ENCODE measurements around the gene TMEM231. TPM values are rescaled to one million over a fixed set of nuclear protein-coding genes. Genes with fewer than 3 reads are reported as not detected.
A peak's percentile ranks its signal among the peaks of the same experiment; 100 is the strongest.

Gene TMEM231
- total and polyA plus RNA-seq, 7 experiments from 2014 or later = 1.3 to 3.9 (median 2.7) TPM

- DNase-seq (no peak), ATAC-seq (no peak)
- peaks cover 13 to 56% (median 17%) of the 10 kb centered on the region in 3 experiments for H3K36me3 ChIP-seq (ENCODE audit: control insufficient read depth in 2 of 3, insufficient read depth in 3 of 3, low read length in 3 of 3)
- Mint-ChIP-seq H3K36me3 (peaks cover 0 to 34% (median 10%) of the 10 kb centered on the region in 5 donors), H3K27me3 (no peaks in the 10 kb centered on the region), H3K27ac (peak overlapping the region in 4 of 9 donors; percentile 32 to 62 (median 48)), H3K4me1 (peaks cover 0 to 14% (median 9%) of the 10 kb centered on the region in 7 donors), H3K4me3 (no peak overlapping the region), H3K9me3 (no peaks in the 10 kb centered on the region)
- intact Hi-C loops (cut with micrococcal nuclease) = loop anchor here in 1 of 2 donors (10.0 kb wide), 1 partner anchor 186 kb away; no protein-coding TSS in a partner anchor
- ChIA-PET CTCF (interaction anchor here (0.8 kb wide), 1 partner anchor 41 kb away, joined by 4 read pairs; no protein-coding TSS in a partner anchor), POLR2A (interaction anchor here (1.1 kb wide), 1 partner anchor 11 kb away, joined by 4 read pairs; no protein-coding TSS in a partner anchor)
- no peak overlapping the region for H3K27ac ChIP-seq (ENCODE audit: low read depth, low read length)
- no peaks in the 10 kb centered on the region for H3K4me1 ChIP-seq (ENCODE audit: control insufficient read depth in 2 of 2, insufficient read depth in 2 of 2, low read length in 2 of 2)
- no peak overlapping the region for H3K4me3 ChIP-seq (ENCODE audit: low read length)
- H3K27me3 ChIP-seq (ENCODE audit: control insufficient read depth in 2 of 2, insufficient read depth in 2 of 2, low read length in 2 of 2) = no peaks in the 10 kb centered on the region
- H3K9me3 ChIP-seq (ENCODE audit: control insufficient read depth in 2 of 3, low read length in 3 of 3) = no peaks in the 10 kb centered on the region
Measured at GRCh38 chr16:75578725-75579124, 22.7 kb upstream of the TMEM231 start.

GRCh38 chr16:75578212-75578611 lies 22.2 kb upstream of the TMEM231 start:
- H3K36me3 ChIP-seq (ENCODE audit: control insufficient read depth in 2 of 3, insufficient read depth in 3 of 3, low read length in 3 of 3) = peaks cover 14 to 61% (median 18%) of the 10 kb centered on the region in 3 experiments
- no peak overlapping the region for H3K4me3 ChIP-seq (ENCODE audit: low read length)
- Mint-ChIP-seq H3K4me3 (no peak overlapping the region), H3K36me3 (peaks cover 2 to 39% (median 13%) of the 10 kb centered on the region in 5 donors), H3K4me1 (peaks cover 2 to 19% (median 13%) of the 10 kb centered on the region in 7 donors), H3K27me3 (no peaks in the 10 kb centered on the region), H3K27ac (peak overlapping the region in 2 of 9 donors; percentile 32 to 38), H3K9me3 (no peaks in the 10 kb centered on the region)
- ChIA-PET POLR2A (no interaction called here), CTCF (no interaction called here)
- no peaks in the 10 kb centered on the region for H3K27me3 ChIP-seq (ENCODE audit: control insufficient read depth in 2 of 2, insufficient read depth in 2 of 2, low read length in 2 of 2)
- ATAC-seq (no peak), DNase-seq (no peak)
- H3K27ac ChIP-seq (ENCODE audit: low read depth, low read length) = no peak overlapping the region
- H3K9me3 ChIP-seq (ENCODE audit: control insufficient read depth in 2 of 3, low read length in 3 of 3) = no peaks in the 10 kb centered on the region
- intact Hi-C loops (cut with micrococcal nuclease) = loop anchor here in 1 of 2 donors (10.0 kb wide), 1 partner anchor 187 kb away; no protein-coding TSS in a partner anchor
- no peaks in the 10 kb centered on the region for H3K4me1 ChIP-seq (ENCODE audit: control insufficient read depth in 2 of 2, insufficient read depth in 2 of 2, low read length in 2 of 2)

GRCh38 chr16:75576384-75576811 lies 20.3 kb upstream of the TMEM231 start:
- H3K4me1 Mint-ChIP-seq = peaks cover 9 to 29% (median 18%) of the 10 kb centered on the region in 7 donors
- peak overlapping the region in 2 of 9 donors; percentile 17 to 73 for H3K27ac Mint-ChIP-seq
- H3K27me3 ChIP-seq (ENCODE audit: control insufficient read depth in 2 of 2, insufficient read depth in 2 of 2, low read length in 2 of 2) = no peaks in the 10 kb centered on the region
- H3K27me3 Mint-ChIP-seq = no peaks in the 10 kb centered on the region
- H3K4me3 Mint-ChIP-seq = no peak overlapping the region
- ATAC-seq (no peak), DNase-seq (no peak)
- ChIA-PET CTCF (interaction anchor here (1.1 kb wide), 1 partner anchor 21 kb away, joined by 4 read pairs; no protein-coding TSS in a partner anchor), POLR2A (interaction anchor here (1.3 kb wide), 2 partner anchors 8 to 10 kb away, joined by 3 read pairs; partner anchors contain the start of gene GABARAPL2)
- H3K36me3 Mint-ChIP-seq = peaks cover 3 to 42% (median 15%) of the 10 kb centered on the region in 5 donors
- H3K4me3 ChIP-seq (ENCODE audit: low read length) = no peak overlapping the region
- no peaks in the 10 kb centered on the region for H3K9me3 ChIP-seq (ENCODE audit: control insufficient read depth in 2 of 3, low read length in 3 of 3)
- H3K27ac ChIP-seq (ENCODE audit: low read depth, low read length) = no peak overlapping the region
- H3K36me3 ChIP-seq (ENCODE audit: control insufficient read depth in 2 of 3, insufficient read depth in 3 of 3, low read length in 3 of 3) = peaks cover 14 to 79% (median 29%) of the 10 kb centered on the region in 3 experiments
- intact Hi-C loops (cut with micrococcal nuclease) = loop anchor here in 1 of 2 donors (10.0 kb wide), 1 partner anchor 188 kb away; no protein-coding TSS in a partner anchor
- H3K4me1 ChIP-seq (ENCODE audit: control insufficient read depth in 2 of 2, insufficient read depth in 2 of 2, low read length in 2 of 2) = no peaks in the 10 kb centered on the region
- peaks cover 0 to 1% (median 0%) of the 10 kb centered on the region in 11 donors for H3K9me3 Mint-ChIP-seq

GRCh38 chr16:75575958-75576357 lies 19.9 kb upstream of the TMEM231 start:
- ATAC-seq = no peak
- Mint-ChIP-seq H3K9me3 (peaks cover 0 to 2% (median 0%) of the 10 kb centered on the region in 11 donors), H3K36me3 (peaks cover 3 to 45% (median 15%) of the 10 kb centered on the region in 5 donors)

GRCh38 chr16:75573955-75574354 lies 17.9 kb upstream of the TMEM231 start:
- Mint-ChIP-seq H3K4me3 (no peak overlapping the region), H3K9me3 (peaks cover 0 to 2% (median 0%) of the 10 kb centered on the region in 11 donors), H3K27ac (peak overlapping the region in 2 of 9 donors; percentile 22 to 51), H3K27me3 (no peaks in the 10 kb centered on the region), H3K36me3 (peaks cover 3 to 44% (median 13%) of the 10 kb centered on the region in 5 donors), H3K4me1 (peaks cover 19 to 48% (median 32%) of the 10 kb centered on the region in 7 donors)
- Histone ChIP-seq H3K9me3 (ENCODE audit: control insufficient read depth in 2 of 3, low read length in 3 of 3) (no peaks in the 10 kb centered on the region), H3K4me1 (ENCODE audit: control insufficient read depth in 2 of 2, insufficient read depth in 2 of 2, low read length in 2 of 2) (peaks cover 4 to 11% of the 10 kb centered on the region in 2 donors), H3K27ac (ENCODE audit: low read depth, low read length) (no peak overlapping the region), H3K36me3 (ENCODE audit: control insufficient read depth in 2 of 3, insufficient read depth in 3 of 3, low read length in 3 of 3) (peaks cover 24 to 88% (median 33%) of the 10 kb centered on the region in 3 experiments), H3K27me3 (ENCODE audit: control insufficient read depth in 2 of 2, insufficient read depth in 2 of 2, low read length in 2 of 2) (no peaks in the 10 kb centered on the region), H3K4me3 (ENCODE audit: low read length) (no peak overlapping the region)
- DNase-seq (no peak), ATAC-seq (no peak)
- CTCF ChIA-PET = interaction anchor here (0.5 kb wide), 1 partner anchor 53 kb away, joined by 4 read pairs; no protein-coding TSS in a partner anchor
- POLR2A ChIA-PET = no interaction called here
- intact Hi-C loops (cut with micrococcal nuclease) = loop anchor here in 1 of 2 donors (10.0 kb wide), 1 partner anchor 191 kb away; no protein-coding TSS in a partner anchor

More at GRCh38 chr16:75575958-75576357, 19.9 kb upstream of the TMEM231 start:
- Mint-ChIP-seq H3K27ac (peak overlapping the region in 1 of 9 donors; percentile 17), H3K4me1 (peaks cover 9 to 32% (median 18%) of the 10 kb centered on the region in 7 donors), H3K27me3 (no peaks in the 10 kb centered on the region), H3K4me3 (no peak overlapping the region)
- ChIA-PET CTCF (interaction anchor here (1.1 kb wide), 1 partner anchor 21 kb away, joined by 4 read pairs; no protein-coding TSS in a partner anchor), POLR2A (interaction anchor here (1.3 kb wide), 2 partner anchors 8 to 10 kb away, joined by 3 read pairs; partner anchors contain the start of gene GABARAPL2)
- intact Hi-C loops (cut with micrococcal nuclease) = loop anchor here in 1 of 2 donors (10.0 kb wide), 1 partner anchor 189 kb away; no protein-coding TSS in a partner anchor
- H3K36me3 ChIP-seq (ENCODE audit: control insufficient read depth in 2 of 3, insufficient read depth in 3 of 3, low read length in 3 of 3) = peaks cover 14 to 83% (median 29%) of the 10 kb centered on the region in 3 experiments
- DNase-seq = no peak
- H3K27ac ChIP-seq (ENCODE audit: low read depth, low read length) = no peak overlapping the region
- H3K9me3 ChIP-seq (ENCODE audit: control insufficient read depth in 2 of 3, low read length in 3 of 3) = no peaks in the 10 kb centered on the region
- H3K4me1 ChIP-seq (ENCODE audit: control insufficient read depth in 2 of 2, insufficient read depth in 2 of 2, low read length in 2 of 2) = no peaks in the 10 kb centered on the region
- H3K27me3 ChIP-seq (ENCODE audit: control insufficient read depth in 2 of 2, insufficient read depth in 2 of 2, low read length in 2 of 2) = no peaks in the 10 kb centered on the region
- H3K4me3 ChIP-seq (ENCODE audit: low read length) = no peak overlapping the region

GRCh38 chr16:75572864-75573542 lies 17.0 kb upstream of the TMEM231 start:
- no peaks in the 10 kb centered on the region for H3K9me3 ChIP-seq (ENCODE audit: control insufficient read depth in 2 of 3, low read length in 3 of 3)
- intact Hi-C loops (cut with micrococcal nuclease) = loop anchor here in 1 of 2 donors (10.0 kb wide), 1 partner anchor 192 kb away; no protein-coding TSS in a partner anchor
- H3K27ac ChIP-seq (ENCODE audit: low read depth, low read length) = no peak overlapping the region
- no peak overlapping the region for H3K4me3 ChIP-seq (ENCODE audit: low read length)
- no peaks in the 10 kb centered on the region for H3K27me3 Mint-ChIP-seq
- H3K36me3 ChIP-seq (ENCODE audit: control insufficient read depth in 2 of 3, insufficient read depth in 3 of 3, low read length in 3 of 3) = peaks cover 24 to 88% (median 36%) of the 10 kb centered on the region in 3 experiments
- peak overlapping the region in 2 of 9 donors; percentile 17 to 36 for H3K27ac Mint-ChIP-seq
- peaks cover 3 to 36% (median 9%) of the 10 kb centered on the region in 5 donors for H3K36me3 Mint-ChIP-seq
- H3K4me1 ChIP-seq (ENCODE audit: control insufficient read depth in 2 of 2, insufficient read depth in 2 of 2, low read length in 2 of 2) = peaks cover 9 to 11% of the 10 kb centered on the region in 2 donors
- no peak overlapping the region for H3K4me3 Mint-ChIP-seq
- CTCF ChIA-PET = no interaction called here
- POLR2A ChIA-PET = no interaction called here
- peaks cover 20 to 58% (median 40%) of the 10 kb centered on the region in 7 donors for H3K4me1 Mint-ChIP-seq
- ATAC-seq = no peak
- no peak for DNase-seq
- H3K9me3 Mint-ChIP-seq = peaks cover 0 to 2% (median 0%) of the 10 kb centered on the region in 11 donors
- H3K27me3 ChIP-seq (ENCODE audit: control insufficient read depth in 2 of 2, insufficient read depth in 2 of 2, low read length in 2 of 2) = no peaks in the 10 kb centered on the region
